Measurements from ENCODE around the gene ZNF217.
"Not testable (repeated sequence)": the region's sequence is repeated elsewhere in the genome, so short reads cannot be mapped to it uniquely, and the experiment has no call there.

The ZNF217 gene

DNA sequence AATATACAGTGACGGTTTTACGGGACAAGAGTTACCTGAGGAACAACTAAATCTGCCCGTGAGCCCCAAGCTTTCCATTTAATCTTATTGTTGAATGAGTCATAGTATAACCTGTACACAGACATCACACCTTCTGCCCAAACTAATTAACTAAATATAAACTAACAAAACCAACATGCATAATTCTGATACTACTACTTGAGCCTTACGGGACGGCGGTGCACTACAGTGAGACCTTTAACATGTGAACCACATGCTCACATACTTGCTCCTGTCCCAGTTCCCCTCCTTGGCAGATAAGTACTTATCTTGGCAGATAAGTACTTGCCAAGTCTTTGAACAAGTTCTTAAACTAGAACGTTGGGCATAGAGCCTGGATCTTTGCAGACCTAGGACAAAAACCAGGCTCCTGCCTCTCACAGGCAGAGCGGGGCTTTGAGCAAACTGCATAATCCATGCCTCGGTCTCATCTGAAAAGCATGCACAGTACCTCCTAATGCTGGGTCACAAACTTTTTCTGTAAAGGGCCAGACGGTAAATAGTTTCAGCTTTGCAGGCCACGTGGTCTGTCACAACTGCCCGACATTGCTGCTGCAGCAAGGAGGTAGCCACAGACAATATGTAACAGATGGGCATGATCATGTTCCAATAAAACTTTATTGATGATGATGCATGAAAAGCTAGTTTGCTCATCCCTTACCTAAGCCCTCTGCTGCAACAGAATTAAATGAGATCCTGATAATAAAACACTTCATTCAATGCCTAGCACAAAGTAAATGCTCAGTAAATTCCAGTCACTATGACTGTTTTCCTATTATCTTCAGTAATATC is 23.0 kb downstream of the ZNF217 start:
- in situ Hi-C loops (cut with HindIII; ENCODE audit: low pct_ligation_motif_present, low sequenced_read_pairs) = no loop called here
- H3K36me3 ChIP-seq (replicated peaks) = peaks cover 53% of the 10 kb centered on the region
- no peak overlapping the region for H3K27ac ChIP-seq
- no peak for DNase-seq
- H3K4me3 ChIP-seq (ENCODE audit: low read depth, low read length) = no peak overlapping the region
- H3K27me3 ChIP-seq (replicated peaks) = no peaks in the 10 kb centered on the region
- TF ChIP-seq, protein P1, sequence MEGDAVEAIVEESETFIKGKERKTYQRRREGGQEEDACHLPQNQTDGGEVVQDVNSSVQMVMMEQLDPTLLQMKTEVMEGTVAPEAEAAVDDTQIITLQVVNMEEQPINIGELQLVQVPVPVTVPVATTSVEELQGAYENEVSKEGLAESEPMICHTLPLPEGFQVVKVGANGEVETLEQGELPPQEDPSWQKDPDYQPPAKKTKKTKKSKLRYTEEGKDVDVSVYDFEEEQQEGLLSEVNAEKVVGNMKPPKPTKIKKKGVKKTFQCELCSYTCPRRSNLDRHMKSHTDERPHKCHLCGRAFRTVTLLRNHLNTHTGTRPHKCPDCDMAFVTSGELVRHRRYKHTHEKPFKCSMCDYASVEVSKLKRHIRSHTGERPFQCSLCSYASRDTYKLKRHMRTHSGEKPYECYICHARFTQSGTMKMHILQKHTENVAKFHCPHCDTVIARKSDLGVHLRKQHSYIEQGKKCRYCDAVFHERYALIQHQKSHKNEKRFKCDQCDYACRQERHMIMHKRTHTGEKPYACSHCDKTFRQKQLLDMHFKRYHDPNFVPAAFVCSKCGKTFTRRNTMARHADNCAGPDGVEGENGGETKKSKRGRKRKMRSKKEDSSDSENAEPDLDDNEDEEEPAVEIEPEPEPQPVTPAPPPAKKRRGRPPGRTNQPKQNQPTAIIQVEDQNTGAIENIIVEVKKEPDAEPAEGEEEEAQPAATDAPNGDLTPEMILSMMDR (IDR thresholded peaks at IDR 0.05; ENCODE audit: low read depth, low read length, missing control alignments) = no peak

DNA sequence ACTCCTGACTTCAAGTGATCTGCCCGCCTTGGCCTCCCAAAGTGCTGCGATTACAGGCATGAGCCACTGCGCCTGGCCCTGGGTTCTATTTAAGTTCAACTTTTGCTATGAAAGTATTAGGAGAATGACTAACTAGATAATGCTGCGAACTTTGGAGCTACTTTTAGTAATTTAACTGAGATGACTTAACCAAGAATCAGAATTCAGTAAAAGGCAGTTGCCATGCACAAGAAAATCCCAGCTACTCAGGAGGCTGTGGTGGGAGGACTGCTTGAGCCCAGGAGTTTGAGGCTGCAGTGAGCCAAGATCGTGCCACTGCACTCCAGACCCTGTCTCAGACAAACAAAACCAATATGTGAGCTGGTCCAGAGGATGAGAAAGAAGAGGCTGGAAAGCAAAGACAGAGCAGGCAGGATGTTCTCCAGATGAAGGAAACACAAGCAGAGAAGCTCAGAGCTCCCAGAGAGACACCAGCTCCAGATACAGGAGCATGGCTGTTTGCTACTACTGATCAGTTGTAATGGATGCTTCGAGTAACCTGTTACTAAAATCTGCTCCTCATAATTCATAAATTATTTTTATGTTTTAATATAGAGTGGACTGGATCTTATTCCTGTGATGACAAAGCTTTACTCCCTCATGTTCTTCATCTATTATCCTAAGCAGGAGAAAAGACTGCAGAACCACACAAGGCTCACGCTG is 23.9 kb downstream of the ZNF217 start:
- no peaks in the 10 kb centered on the region for H3K27me3 ChIP-seq (replicated peaks)
- H3K4me3 ChIP-seq (ENCODE audit: low read depth, low read length) = no peak overlapping the region
- DNase-seq = no peak
- peaks cover 47% of the 10 kb centered on the region for H3K36me3 ChIP-seq (replicated peaks)
- no peak overlapping the region for H3K27ac ChIP-seq
- TF ChIP-seq, protein P1 (IDR thresholded peaks at IDR 0.05; ENCODE audit: low read depth, low read length, missing control alignments) = no peak
- in situ Hi-C loops (cut with HindIII; ENCODE audit: low pct_ligation_motif_present, low sequenced_read_pairs) = no loop called here

DNA sequence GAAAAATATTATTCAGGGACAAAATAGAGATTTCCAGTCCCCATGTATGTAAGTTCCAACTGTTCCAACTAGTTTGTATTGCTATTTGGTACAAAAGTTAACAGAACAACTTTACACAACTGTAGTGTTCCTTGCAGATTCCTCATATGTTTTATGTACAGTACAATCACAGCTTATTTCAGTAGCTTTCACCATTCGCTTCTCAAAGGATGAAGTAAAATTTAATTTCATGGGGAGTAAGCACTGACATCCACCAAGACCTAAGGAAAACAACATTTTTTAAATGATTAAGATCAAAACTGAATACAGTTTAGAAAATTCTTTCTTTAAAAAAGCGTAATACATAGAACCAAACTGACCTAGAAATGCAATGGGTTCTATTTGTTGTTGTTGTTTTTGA is 24.6 kb downstream of the ZNF217 start:
- no peaks in the 10 kb centered on the region for H3K27me3 ChIP-seq (replicated peaks)
- TF ChIP-seq, protein P1 (IDR thresholded peaks at IDR 0.05; ENCODE audit: low read depth, low read length, missing control alignments) = no peak
- in situ Hi-C loops (cut with HindIII; ENCODE audit: low pct_ligation_motif_present, low sequenced_read_pairs) = no loop called here
- H3K36me3 ChIP-seq (replicated peaks) = peaks cover 46% of the 10 kb centered on the region
- DNase-seq = no peak
- no peak overlapping the region for H3K27ac ChIP-seq
- H3K4me3 ChIP-seq (ENCODE audit: low read depth, low read length) = no peak overlapping the region

DNA sequence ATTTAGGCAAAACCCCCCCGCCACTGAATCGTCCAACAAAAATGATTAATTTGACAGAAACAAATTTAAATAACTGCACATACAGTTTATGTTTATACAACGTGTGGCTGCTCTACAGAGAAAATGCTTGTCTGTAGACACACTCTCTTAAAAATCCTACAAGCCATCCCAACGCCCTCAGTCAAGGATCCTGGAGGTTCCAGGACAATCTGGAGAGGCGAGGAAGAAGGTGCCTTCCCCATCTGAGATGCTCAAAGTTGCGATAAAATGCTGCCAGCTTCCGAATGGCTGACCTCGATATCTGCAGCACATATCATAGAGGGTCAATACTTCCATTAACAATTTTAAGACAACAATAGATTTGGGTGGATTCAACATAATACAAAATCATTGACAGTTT is 25.3 kb downstream of the ZNF217 start:
- Histone ChIP-seq H3K4me3 (ENCODE audit: low read depth, low read length) (no peak overlapping the region), H3K36me3 (replicated peaks) (peaks cover 41% of the 10 kb centered on the region), H3K27ac (no peak overlapping the region), H3K27me3 (replicated peaks) (no peaks in the 10 kb centered on the region)
- no peak for DNase-seq
- TF ChIP-seq, protein P1 (IDR thresholded peaks at IDR 0.05; ENCODE audit: low read depth, low read length, missing control alignments) = no peak
- in situ Hi-C loops (cut with HindIII; ENCODE audit: low pct_ligation_motif_present, low sequenced_read_pairs) = no loop called here

DNA sequence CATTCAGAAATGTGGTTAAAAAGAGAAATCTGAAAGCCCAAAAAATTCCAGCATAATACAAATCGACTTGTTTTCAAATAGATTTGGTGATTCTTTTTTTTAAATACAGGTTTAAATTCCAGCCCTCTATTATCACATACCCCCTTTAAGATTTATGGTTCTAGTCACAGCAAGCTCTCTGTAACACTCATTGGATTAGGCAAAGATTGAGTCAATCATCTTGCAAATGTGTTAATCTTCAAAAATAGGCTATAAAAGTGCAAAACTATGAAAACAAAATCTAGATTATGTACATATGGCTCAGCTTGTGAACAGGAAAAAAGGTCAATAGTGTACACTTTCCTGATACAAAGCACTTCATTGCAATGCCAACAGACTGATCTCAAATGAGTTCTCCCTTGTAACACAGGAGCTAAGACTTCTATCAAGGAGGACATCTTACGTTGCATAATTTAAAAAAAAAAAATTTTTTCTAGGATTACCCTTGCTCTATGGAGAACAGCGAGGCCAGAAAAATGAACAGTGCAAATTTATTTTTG is 26.2 kb downstream of the ZNF217 start:
- Histone ChIP-seq H3K27ac (no peak overlapping the region), H3K27me3 (replicated peaks) (no peaks in the 10 kb centered on the region), H3K4me3 (ENCODE audit: low read depth, low read length) (no peak overlapping the region), H3K36me3 (replicated peaks) (peaks cover 34% of the 10 kb centered on the region)
- no peak for DNase-seq
- TF ChIP-seq, protein P1 (IDR thresholded peaks at IDR 0.05; ENCODE audit: low read depth, low read length, missing control alignments) = no peak
- in situ Hi-C loops (cut with HindIII; ENCODE audit: low pct_ligation_motif_present, low sequenced_read_pairs) = no loop called here

DNA sequence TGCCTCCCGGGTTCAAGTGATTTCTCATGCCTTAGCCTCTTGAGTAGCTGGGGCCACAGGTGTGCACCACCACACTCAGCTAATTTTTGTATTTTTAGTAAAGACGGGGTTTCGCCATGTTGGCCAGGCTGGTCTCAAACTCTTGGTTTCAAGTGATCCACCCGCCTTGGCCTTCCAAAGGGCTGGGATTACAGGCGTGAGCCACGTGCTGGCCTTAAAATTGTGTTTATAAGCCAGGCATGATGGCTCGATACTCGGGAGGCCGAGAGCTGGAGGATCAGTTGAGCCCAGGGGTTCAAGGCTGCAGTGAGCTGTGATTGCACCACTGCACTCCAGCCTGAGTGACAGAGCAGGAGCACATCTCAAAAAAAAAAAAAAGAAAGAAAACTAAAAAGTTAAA is 27.0 kb downstream of the ZNF217 start:
- DNase-seq; H3K27me3 ChIP-seq (replicated peaks); in situ Hi-C loops (cut with HindIII; ENCODE audit: low pct_ligation_motif_present, low sequenced_read_pairs); H3K4me3 ChIP-seq (ENCODE audit: low read depth, low read length); H3K27ac ChIP-seq: not testable (repeated sequence)
- peaks cover 34% of the 10 kb centered on the region for H3K36me3 ChIP-seq (replicated peaks)
